ENCODE measurements around the gene ASXL1.

GRCh38 chr20:32370897-32371296 is 12.8 kb downstream of the ASXL1 start:
- no peak for TF ChIP-seq CTCF (conservative IDR thresholded peaks at IDR 0.05; ENCODE audit: low read depth in 2 of 2)
- TF ChIP-seq EZH2 (IDR thresholded peaks at IDR 0.05; ENCODE audit: low read depth, unreplicated experiment): no peak
- TF ChIP-seq, protein P1, sequence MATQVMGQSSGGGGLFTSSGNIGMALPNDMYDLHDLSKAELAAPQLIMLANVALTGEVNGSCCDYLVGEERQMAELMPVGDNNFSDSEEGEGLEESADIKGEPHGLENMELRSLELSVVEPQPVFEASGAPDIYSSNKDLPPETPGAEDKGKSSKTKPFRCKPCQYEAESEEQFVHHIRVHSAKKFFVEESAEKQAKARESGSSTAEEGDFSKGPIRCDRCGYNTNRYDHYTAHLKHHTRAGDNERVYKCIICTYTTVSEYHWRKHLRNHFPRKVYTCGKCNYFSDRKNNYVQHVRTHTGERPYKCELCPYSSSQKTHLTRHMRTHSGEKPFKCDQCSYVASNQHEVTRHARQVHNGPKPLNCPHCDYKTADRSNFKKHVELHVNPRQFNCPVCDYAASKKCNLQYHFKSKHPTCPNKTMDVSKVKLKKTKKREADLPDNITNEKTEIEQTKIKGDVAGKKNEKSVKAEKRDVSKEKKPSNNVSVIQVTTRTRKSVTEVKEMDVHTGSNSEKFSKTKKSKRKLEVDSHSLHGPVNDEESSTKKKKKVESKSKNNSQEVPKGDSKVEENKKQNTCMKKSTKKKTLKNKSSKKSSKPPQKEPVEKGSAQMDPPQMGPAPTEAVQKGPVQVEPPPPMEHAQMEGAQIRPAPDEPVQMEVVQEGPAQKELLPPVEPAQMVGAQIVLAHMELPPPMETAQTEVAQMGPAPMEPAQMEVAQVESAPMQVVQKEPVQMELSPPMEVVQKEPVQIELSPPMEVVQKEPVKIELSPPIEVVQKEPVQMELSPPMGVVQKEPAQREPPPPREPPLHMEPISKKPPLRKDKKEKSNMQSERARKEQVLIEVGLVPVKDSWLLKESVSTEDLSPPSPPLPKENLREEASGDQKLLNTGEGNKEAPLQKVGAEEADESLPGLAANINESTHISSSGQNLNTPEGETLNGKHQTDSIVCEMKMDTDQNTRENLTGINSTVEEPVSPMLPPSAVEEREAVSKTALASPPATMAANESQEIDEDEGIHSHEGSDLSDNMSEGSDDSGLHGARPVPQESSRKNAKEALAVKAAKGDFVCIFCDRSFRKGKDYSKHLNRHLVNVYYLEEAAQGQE (IDR thresholded peaks at IDR 0.05; ENCODE audit: unreplicated experiment): no peak
- no peak for TF ChIP-seq ZNF331 (CRISPR knock-in tag; IDR thresholded peaks at IDR 0.05; ENCODE audit: low read depth)
- no peak for TF ChIP-seq EZH2phosphoT487 (IDR thresholded peaks at IDR 0.05; ENCODE audit: unreplicated experiment)

Measured in GM23338 (cell line).